ENCODE measurements around the gene MIPEP. TPM values are rescaled to one million over a fixed set of nuclear protein-coding genes. Genes with fewer than 3 reads are reported as not detected.

Gene MIPEP
- total RNA-seq, 2 experiments from 2014 or later: 3.9 to 4.8 TPM

DNA sequence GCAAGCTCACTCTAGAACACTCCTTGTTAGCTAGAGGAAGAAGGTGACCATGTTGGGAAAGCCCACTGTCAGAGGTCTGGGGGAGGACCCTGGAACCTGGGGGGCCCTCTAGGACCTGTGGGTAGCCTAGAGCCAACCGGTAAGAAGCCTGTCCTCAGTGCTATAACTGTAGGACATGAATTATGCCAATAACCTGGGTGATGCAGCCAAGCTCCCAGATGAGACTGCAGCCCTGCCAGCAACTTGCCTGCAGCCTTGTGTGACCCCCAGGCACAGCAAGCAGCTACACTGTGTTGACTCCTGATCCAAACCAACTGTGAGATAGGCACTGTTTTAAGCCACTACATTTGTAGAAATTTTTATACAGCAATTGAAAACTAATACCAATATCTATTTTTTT is 122.3 kb downstream of the MIPEP start:
- Histone ChIP-seq H3K4me3 (ENCODE audit: low read length) (no peak overlapping the region), H3K36me3 (ENCODE audit: insufficient read depth, low read length) (no peaks in the 10 kb centered on the region), H3K9me3 (ENCODE audit: control insufficient read depth in 1 of 2, insufficient read depth in 1 of 2, low read length in 2 of 2) (no peaks in the 10 kb centered on the region), H3K27ac (ENCODE audit: low read depth in 1 of 2, low read length in 2 of 2) (no peak overlapping the region), H3K4me1 (ENCODE audit: insufficient read depth, low read length) (no peaks in the 10 kb centered on the region), H3K27me3 (ENCODE audit: control insufficient read depth in 1 of 2, insufficient read depth in 2 of 2, low read length in 2 of 2) (no peaks in the 10 kb centered on the region)
- CTCF ChIA-PET: no interaction called here
- TF ChIP-seq, protein P1, sequence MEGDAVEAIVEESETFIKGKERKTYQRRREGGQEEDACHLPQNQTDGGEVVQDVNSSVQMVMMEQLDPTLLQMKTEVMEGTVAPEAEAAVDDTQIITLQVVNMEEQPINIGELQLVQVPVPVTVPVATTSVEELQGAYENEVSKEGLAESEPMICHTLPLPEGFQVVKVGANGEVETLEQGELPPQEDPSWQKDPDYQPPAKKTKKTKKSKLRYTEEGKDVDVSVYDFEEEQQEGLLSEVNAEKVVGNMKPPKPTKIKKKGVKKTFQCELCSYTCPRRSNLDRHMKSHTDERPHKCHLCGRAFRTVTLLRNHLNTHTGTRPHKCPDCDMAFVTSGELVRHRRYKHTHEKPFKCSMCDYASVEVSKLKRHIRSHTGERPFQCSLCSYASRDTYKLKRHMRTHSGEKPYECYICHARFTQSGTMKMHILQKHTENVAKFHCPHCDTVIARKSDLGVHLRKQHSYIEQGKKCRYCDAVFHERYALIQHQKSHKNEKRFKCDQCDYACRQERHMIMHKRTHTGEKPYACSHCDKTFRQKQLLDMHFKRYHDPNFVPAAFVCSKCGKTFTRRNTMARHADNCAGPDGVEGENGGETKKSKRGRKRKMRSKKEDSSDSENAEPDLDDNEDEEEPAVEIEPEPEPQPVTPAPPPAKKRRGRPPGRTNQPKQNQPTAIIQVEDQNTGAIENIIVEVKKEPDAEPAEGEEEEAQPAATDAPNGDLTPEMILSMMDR (IDR thresholded peaks at IDR 0.05): no peak
- Mint-ChIP-seq H3K9me3 (no peaks in the 10 kb centered on the region), H3K4me1 (ENCODE audit: low read depth) (peaks cover 5% of the 10 kb centered on the region), H3K27ac (no peak overlapping the region), H3K27me3 (no peaks in the 10 kb centered on the region), H3K36me3 (ENCODE audit: low read depth) (no peaks in the 10 kb centered on the region), H3K4me3 (no peak overlapping the region)
- POLR2A ChIA-PET: interaction anchor here (0.9 kb wide), 1 partner anchor 12 kb away, joined by 3 read pairs; no protein-coding TSS in a partner anchor
- intact Hi-C loops (cut with DNase I, micrococcal nuclease): no loop called here
- no peak for ATAC-seq (ENCODE audit: poor library complexity)
- no peak for DNase-seq

DNA sequence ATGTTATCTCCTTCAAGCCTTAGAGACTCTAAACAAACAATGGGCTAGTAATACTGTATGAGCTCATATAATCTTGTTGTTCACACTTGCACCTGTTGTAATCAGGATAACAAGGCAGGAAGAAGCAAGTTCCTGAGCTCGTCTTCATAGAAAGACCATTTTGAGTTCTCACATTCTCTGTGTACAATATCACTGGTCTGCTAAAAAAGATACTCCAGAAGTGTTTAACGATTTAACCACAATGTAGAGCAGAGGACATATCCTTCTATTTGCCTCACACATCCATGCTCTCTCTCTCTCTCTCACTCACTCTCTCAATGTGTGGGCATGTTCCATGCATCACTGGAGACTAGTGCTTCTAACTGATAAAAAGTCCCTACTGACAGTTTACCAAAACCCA is 122.9 kb downstream of the MIPEP start:
- Mint-ChIP-seq H3K27me3 (no peaks in the 10 kb centered on the region), H3K9me3 (no peaks in the 10 kb centered on the region), H3K36me3 (ENCODE audit: low read depth) (no peaks in the 10 kb centered on the region), H3K27ac (no peak overlapping the region), H3K4me3 (no peak overlapping the region), H3K4me1 (ENCODE audit: low read depth) (no peaks in the 10 kb centered on the region)
- TF ChIP-seq, protein P1 (IDR thresholded peaks at IDR 0.05): no peak
- Histone ChIP-seq H3K4me3 (ENCODE audit: low read length) (no peak overlapping the region), H3K27me3 (ENCODE audit: control insufficient read depth in 1 of 2, insufficient read depth in 2 of 2, low read length in 2 of 2) (no peaks in the 10 kb centered on the region), H3K9me3 (ENCODE audit: control insufficient read depth in 1 of 2, insufficient read depth in 1 of 2, low read length in 2 of 2) (no peaks in the 10 kb centered on the region), H3K4me1 (ENCODE audit: insufficient read depth, low read length) (no peaks in the 10 kb centered on the region), H3K36me3 (ENCODE audit: insufficient read depth, low read length) (no peaks in the 10 kb centered on the region), H3K27ac (ENCODE audit: low read depth in 1 of 2, low read length in 2 of 2) (no peak overlapping the region)
- ChIA-PET POLR2A (no interaction called here), CTCF (no interaction called here)
- DNase-seq (no peak), ATAC-seq (ENCODE audit: poor library complexity) (no peak)
- intact Hi-C loops (cut with DNase I, micrococcal nuclease): no loop called here

DNA sequence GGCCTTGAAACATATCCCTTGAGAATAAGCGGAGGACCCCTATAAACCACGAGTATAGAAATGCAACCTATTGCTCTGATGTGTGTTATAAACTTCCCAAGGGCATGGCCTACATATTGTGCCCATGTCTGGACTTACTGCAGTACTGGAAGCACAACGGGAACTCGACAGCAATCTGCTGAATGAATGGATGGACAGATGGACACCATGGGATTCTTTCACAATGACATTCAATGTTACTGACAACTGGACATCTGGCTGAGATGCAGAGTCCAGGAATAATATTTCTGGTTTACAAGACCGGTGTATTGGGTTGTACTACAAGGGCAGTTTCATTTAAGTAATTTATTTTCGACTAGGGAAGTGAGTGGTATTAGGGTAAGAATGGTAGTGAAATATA is 123.7 kb downstream of the MIPEP start:
- H3K9me3 Mint-ChIP-seq: no peaks in the 10 kb centered on the region
- intact Hi-C loops (cut with DNase I, micrococcal nuclease): no loop called here
- no peak overlapping the region for H3K27ac ChIP-seq (ENCODE audit: low read depth in 1 of 2, low read length in 2 of 2)
- H3K36me3 ChIP-seq (ENCODE audit: insufficient read depth, low read length): no peaks in the 10 kb centered on the region
- CTCF ChIA-PET: no interaction called here
- H3K4me1 ChIP-seq (ENCODE audit: insufficient read depth, low read length): no peaks in the 10 kb centered on the region
- no peaks in the 10 kb centered on the region for H3K27me3 Mint-ChIP-seq
- no peaks in the 10 kb centered on the region for H3K9me3 ChIP-seq (ENCODE audit: control insufficient read depth in 1 of 2, insufficient read depth in 1 of 2, low read length in 2 of 2)
- H3K27ac Mint-ChIP-seq: no peak overlapping the region
- no peak for DNase-seq
- H3K4me1 Mint-ChIP-seq (ENCODE audit: low read depth): no peaks in the 10 kb centered on the region
- ATAC-seq (ENCODE audit: poor library complexity): no peak
- POLR2A ChIA-PET: no interaction called here
- TF ChIP-seq, protein P1 (IDR thresholded peaks at IDR 0.05): no peak
- no peak overlapping the region for H3K4me3 Mint-ChIP-seq
- no peak overlapping the region for H3K4me3 ChIP-seq (ENCODE audit: low read length)
- no peaks in the 10 kb centered on the region for H3K36me3 Mint-ChIP-seq (ENCODE audit: low read depth)
- H3K27me3 ChIP-seq (ENCODE audit: control insufficient read depth in 1 of 2, insufficient read depth in 2 of 2, low read length in 2 of 2): no peaks in the 10 kb centered on the region
